ENCODE measurements around the gene YPEL1.

DNA sequence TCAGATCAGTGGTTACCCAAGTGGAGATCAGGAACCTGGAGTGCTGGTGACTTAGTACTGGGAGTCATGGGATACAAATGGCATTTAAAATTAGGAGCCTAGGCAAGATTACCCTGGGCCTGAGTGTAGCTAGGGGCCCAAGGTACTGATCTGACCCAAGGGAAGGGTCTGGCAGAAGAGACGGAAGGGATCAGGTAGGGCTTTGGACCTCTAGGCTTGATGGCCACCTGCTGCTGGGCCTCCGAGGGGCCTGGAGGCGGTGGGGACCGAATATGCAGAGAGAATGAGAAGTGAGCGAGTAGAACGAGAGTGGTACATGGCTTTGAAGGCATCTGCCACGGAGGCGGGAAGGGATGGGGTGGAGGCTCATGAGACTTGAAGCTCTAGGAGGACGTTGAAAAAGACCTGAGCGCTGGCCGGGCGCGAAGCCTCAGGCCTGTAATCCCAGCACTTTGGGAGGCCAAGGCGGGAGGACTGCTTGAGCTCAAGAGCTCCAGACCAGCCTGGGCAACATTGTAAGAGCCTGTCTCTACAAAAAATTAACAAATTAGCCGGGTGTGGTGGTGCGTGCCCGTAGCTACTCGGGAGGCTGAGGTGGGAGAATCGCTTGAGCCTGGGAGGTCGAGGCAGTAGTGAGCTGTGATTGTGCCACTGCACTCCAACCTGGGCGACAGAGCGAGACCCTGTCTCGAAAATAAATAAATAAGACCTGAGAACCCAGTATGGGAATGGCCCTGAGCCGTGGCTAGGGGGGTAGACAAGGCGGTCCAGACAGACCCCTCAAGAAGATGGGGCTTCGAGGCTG is 70.3 kb downstream of the YPEL1 start:
- TF ChIP-seq CTCF (IDR thresholded peaks at IDR 0.05; ENCODE audit: low read length), result no peak
- no peak for TF ChIP-seq EZH2 (IDR thresholded peaks at IDR 0.05; ENCODE audit: borderline replicate concordance, low read length)

Data from OCI-LY1 (cell line).